Skeletal muscle tissue (tissue), 4 donors: ENCODE measurements around the gene MACROH2A1. TPM values are rescaled to one million over a fixed set of nuclear protein-coding genes. Genes with fewer than 3 reads are reported as not detected.
A peak's percentile ranks its signal among the peaks of the same experiment; 100 is the strongest.

ENCODE experiments used
- H3K27ac ChIP-seq: one replicate; pipeline ENCODE4 v1.7.0; 2013; ENCODE audit warnings: mild to moderate bottlenecking, low read depth, low read length, inconsistent platforms
- H3K27me3 ChIP-seq, 3 donors: one replicate each; pipeline ENCODE4 v1.7.0; 2013; ENCODE audit warnings: low read length in 3 of 3; ENCODE audit not compliant: control insufficient read depth in 3 of 3, insufficient read depth in 3 of 3
- H3K36me3 ChIP-seq, 3 donors: one replicate each; pipeline ENCODE4 v1.7.0; 2013; ENCODE audit warnings: low read length in 3 of 3; ENCODE audit not compliant: control insufficient read depth in 3 of 3, insufficient read depth in 3 of 3
- H3K4me1 ChIP-seq, 3 donors: one replicate each; pipeline ENCODE4 v1.7.0; 2013; ENCODE audit warnings: low read length in 3 of 3, mild to moderate bottlenecking in 3 of 3; ENCODE audit not compliant: control insufficient read depth in 3 of 3, insufficient read depth in 3 of 3
- H3K4me3 ChIP-seq, 3 donors: one replicate each; pipeline ENCODE4 v1.7.0; 2013; ENCODE audit warnings: low read length in 3 of 3
- H3K9ac ChIP-seq, 3 donors: one replicate each; pipeline ENCODE4 v1.7.0; 2013; ENCODE audit warnings: low read length in 3 of 3, mild to moderate bottlenecking in 3 of 3, moderate library complexity in 2 of 3, low read depth in 1 of 3
- H3K9me3 ChIP-seq, 3 donors: one replicate each; pipeline ENCODE4 v1.7.0; 2013; ENCODE audit warnings: low read length in 3 of 3; ENCODE audit not compliant: control insufficient read depth in 3 of 3
- total RNA-seq: library from RNA; depleted of rRNA; stranded (reverse); fragments of >200 nt; gene quantifications from one replicate; pipeline ENCODE4 v1.2.3, GENCODE V29; 2014
- donor health status: Osteomylitis.

Gene MACROH2A1
- total RNA-seq, 1 donor from 2014 or later, result 86.1 TPM

- H3K4me1 ChIP-seq, result peaks cover 26 to 50% (median 39%) of the 10 kb centered on the region in 3 donors
- H3K36me3 ChIP-seq, result no peaks in the 10 kb centered on the region
- no peak overlapping the region for H3K4me3 ChIP-seq
- H3K9ac ChIP-seq, result no peak overlapping the region
- H3K27me3 ChIP-seq, result no peaks in the 10 kb centered on the region
- no peaks in the 10 kb centered on the region for H3K9me3 ChIP-seq
- no peak overlapping the region for H3K27ac ChIP-seq
Observed at GRCh38 chr5:135435467-135436330, 36.7 kb upstream of the MACROH2A1 start.

DNA sequence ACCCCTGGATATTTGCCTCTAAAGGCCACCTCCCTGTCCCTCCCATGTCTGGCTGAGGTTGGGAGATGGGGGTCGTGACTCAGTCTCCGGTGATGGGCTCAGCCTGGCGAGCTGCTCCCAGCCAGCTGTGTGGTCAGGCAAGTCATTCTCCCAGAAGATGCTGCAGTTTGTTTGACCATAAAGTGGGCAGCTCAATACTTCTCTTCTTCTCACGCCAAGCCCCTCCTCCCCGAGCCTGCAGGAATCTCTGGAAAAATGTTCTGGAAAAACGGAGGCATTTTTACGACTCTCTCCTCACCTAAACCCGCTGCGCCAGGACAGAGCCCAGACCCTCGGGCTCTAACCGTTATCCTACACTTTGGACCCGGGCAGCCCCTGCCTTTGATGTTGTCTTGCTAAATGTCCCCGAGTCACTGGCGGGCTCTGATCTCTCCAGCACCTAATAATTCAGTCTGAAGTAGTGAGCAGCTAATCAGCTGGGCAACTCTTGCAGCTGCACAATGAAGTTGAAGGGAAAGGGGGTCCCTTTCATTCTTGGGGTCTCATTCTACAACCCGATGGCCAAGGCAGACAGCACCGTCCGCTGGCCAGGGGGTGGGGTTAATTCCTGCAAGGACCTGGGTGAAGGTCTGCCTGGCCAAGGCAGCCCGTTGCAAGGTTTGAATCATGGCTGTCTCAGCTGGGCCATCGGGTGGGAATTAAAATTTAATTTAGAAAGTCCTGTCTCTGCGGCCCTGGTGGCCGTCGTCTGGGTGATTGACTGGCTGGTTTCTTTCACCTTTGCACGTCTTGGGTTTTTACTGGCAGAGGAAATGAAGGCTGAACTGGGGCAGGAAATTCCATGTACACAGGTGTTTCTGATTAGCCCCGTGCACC is 35.8 kb upstream of the MACROH2A1 start:
- Histone ChIP-seq H3K27ac (peak overlapping the region; percentile 76), H3K9me3 (no peaks in the 10 kb centered on the region), H3K36me3 (no peaks in the 10 kb centered on the region), H3K27me3 (no peaks in the 10 kb centered on the region), H3K4me3 (no peak overlapping the region), H3K9ac (peak overlapping the region in 1 of 3 donors; percentile 47), H3K4me1 (peaks cover 28 to 51% (median 37%) of the 10 kb centered on the region in 3 donors)

- H3K4me3 ChIP-seq, result peak overlapping the region in 1 of 3 donors; percentile 6
- no peaks in the 10 kb centered on the region for H3K27me3 ChIP-seq
- H3K36me3 ChIP-seq, result no peaks in the 10 kb centered on the region
- H3K4me1 ChIP-seq, result peaks cover 30 to 53% (median 35%) of the 10 kb centered on the region in 3 donors
- peak overlapping the region; percentile 76 for H3K27ac ChIP-seq
- H3K9me3 ChIP-seq, result no peaks in the 10 kb centered on the region
- H3K9ac ChIP-seq, result peak overlapping the region in 2 of 3 donors; percentile 36 to 47
Observed at GRCh38 chr5:135433681-135434426, 34.8 kb upstream of the MACROH2A1 start.

DNA sequence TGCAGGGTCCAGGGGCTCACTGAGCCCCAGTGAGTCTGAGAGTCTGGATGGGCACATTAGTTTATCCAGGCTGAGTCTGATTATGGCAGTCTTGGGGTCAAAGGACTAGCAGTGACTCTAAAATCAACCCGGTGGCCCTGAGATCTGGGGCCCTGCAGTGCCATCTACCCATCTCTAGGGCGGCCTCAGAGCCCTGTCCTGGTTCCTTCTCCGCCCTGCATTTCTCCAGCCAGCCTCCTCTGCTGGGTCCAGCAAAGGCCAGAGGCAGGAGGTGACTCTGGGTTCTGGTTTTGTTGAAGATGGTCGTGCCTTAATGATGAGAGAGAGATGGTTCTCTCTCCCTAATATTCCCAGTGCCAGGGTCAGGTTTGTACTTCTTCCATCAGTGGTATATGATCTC is 33.1 kb upstream of the MACROH2A1 start:
- peaks cover 21 to 40% (median 21%) of the 10 kb centered on the region in 3 donors for H3K4me1 ChIP-seq
- no peak overlapping the region for H3K4me3 ChIP-seq
- H3K9ac ChIP-seq, result no peak overlapping the region
- no peaks in the 10 kb centered on the region for H3K36me3 ChIP-seq
- no peaks in the 10 kb centered on the region for H3K9me3 ChIP-seq
- no peaks in the 10 kb centered on the region for H3K27me3 ChIP-seq
- H3K27ac ChIP-seq, result no peak overlapping the region

DNA sequence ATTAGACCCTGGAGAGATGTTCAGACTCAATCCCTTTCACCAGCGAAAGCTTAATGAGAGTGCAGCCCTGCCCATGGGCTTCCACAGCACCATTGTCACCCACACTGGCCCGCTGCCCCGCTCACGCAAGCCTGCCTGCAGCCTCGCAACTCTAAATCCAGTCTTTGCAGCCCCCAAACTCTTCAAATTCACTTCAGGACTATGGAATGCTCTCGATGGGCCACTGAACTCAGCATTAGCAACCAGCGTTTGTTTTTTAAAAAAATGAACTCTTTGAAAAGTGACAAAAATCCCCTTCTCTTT is 31.1 kb upstream of the MACROH2A1 start:
- H3K9ac ChIP-seq, result no peak overlapping the region
- H3K27me3 ChIP-seq, result no peaks in the 10 kb centered on the region
- no peaks in the 10 kb centered on the region for H3K9me3 ChIP-seq
- no peak overlapping the region for H3K4me3 ChIP-seq
- no peaks in the 10 kb centered on the region for H3K36me3 ChIP-seq
- H3K27ac ChIP-seq, result peak overlapping the region; percentile 48
- H3K4me1 ChIP-seq, result peaks cover 18 to 36% (median 21%) of the 10 kb centered on the region in 3 donors

GRCh38 chr5:135429301-135430134 is 30.5 kb upstream of the MACROH2A1 start:
- Histone ChIP-seq H3K36me3 (no peaks in the 10 kb centered on the region), H3K9me3 (no peaks in the 10 kb centered on the region), H3K4me1 (peaks cover 17 to 31% (median 18%) of the 10 kb centered on the region in 3 donors), H3K27ac (peak overlapping the region; percentile 48), H3K27me3 (no peaks in the 10 kb centered on the region), H3K9ac (no peak overlapping the region), H3K4me3 (no peak overlapping the region)

DNA sequence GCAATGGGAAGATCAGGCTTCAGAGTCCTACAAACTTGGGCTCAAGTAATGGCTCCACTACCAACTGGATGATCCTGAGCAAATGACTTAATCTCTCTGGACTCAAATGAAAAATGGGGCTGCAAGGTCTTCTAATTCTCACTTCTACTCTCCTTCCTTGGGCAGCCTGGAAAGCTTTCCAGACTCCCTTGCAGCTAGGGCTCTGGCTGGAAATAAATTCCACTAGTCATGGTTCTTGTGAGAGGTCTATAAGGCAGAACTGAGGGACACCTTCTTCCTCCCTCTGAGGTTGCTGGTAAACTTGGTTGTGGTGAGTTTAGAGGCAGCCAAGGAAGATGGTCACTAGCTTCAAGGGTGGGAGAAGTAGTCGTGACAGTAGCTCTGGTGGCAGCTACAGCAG is 29.6 kb upstream of the MACROH2A1 start:
- Histone ChIP-seq H3K4me1 (peaks cover 7 to 22% (median 10%) of the 10 kb centered on the region in 3 donors), H3K9me3 (no peaks in the 10 kb centered on the region), H3K27me3 (no peaks in the 10 kb centered on the region), H3K4me3 (no peak overlapping the region), H3K9ac (no peak overlapping the region), H3K27ac (no peak overlapping the region), H3K36me3 (no peaks in the 10 kb centered on the region)

GRCh38 chr5:135426102-135427082 is 27.4 kb upstream of the MACROH2A1 start:
- H3K36me3 ChIP-seq, result no peaks in the 10 kb centered on the region
- H3K9me3 ChIP-seq, result no peaks in the 10 kb centered on the region
- H3K4me1 ChIP-seq, result peaks cover 3 to 15% (median 7%) of the 10 kb centered on the region in 3 donors
- H3K4me3 ChIP-seq, result no peak overlapping the region
- H3K9ac ChIP-seq, result no peak overlapping the region
- H3K27ac ChIP-seq, result no peak overlapping the region
- H3K27me3 ChIP-seq, result no peaks in the 10 kb centered on the region
